Heart left ventricle (tissue), 16 donors: ENCODE measurements around the gene COL8A2. TPM values are rescaled to one million over a fixed set of nuclear protein-coding genes. Genes with fewer than 3 reads are reported as not detected.
A peak's percentile ranks its signal among the peaks of the same experiment; 100 is the strongest.

Experiments used
- ATAC-seq, 4 donors: fragments of 200-7000 bp; cut with Tn5 transposase; one replicate each; pipeline ENCODE4 v1.9.1; 2020 to 2022; ENCODE audit warnings: moderate library complexity in 4 of 4, mild to moderate bottlenecking in 3 of 4, moderate number of reproducible peaks in 1 of 4
- DNase-seq, 5 donors: peaks; one replicate each; pipeline ENCODE4 v3.0.0-alpha.2; 2020
- H3K27ac ChIP-seq, 12 donors: fragments of 200-600 bp; sonication (generic) in 4 of 12; one replicate each; pipeline versions ENCODE4 v1.5.0 to v1.8.0; 2016 to 2022; ENCODE audit warnings: mild to moderate bottlenecking in 2 of 12
- H3K27me3 ChIP-seq, 9 donors: fragments of 200-600 bp; sonication (generic) in 2 of 9; one replicate each; pipeline versions ENCODE4 v1.5.1 to v1.8.0; 2016 to 2022; ENCODE audit warnings: mild to moderate bottlenecking in 3 of 9
- H3K36me3 ChIP-seq, 9 donors: fragments of 200-600 bp; sonication (generic) in 2 of 9; one replicate each; pipeline versions ENCODE4 v1.5.0 to v1.8.0; 2018 to 2022; ENCODE audit warnings: mild to moderate bottlenecking in 2 of 9
- H3K4me1 ChIP-seq, 12 donors: fragments of 200-600 bp; sonication (generic) in 4 of 12; one replicate each; pipeline versions ENCODE4 v1.5.0 to v1.8.0; 2016 to 2022; ENCODE audit warnings: mild to moderate bottlenecking in 3 of 12
- H3K4me3 ChIP-seq, 12 donors: fragments of 200-600 bp; sonication (generic) in 4 of 12; one replicate each; pipeline versions ENCODE4 v1.5.0 to v1.8.0; 2017 to 2022; ENCODE audit warnings: mild to moderate bottlenecking in 9 of 12, moderate library complexity in 4 of 12
- H3K9me3 ChIP-seq, 12 donors: fragments of 200-600 bp; sonication (generic) in 4 of 12; one replicate each; pipeline versions ENCODE4 v1.5.0 to v1.8.0; 2016 to 2022; ENCODE audit warnings: mild to moderate bottlenecking in 1 of 12
- CTCF ChIP-seq, 12 donors: fragments of 200-600 bp; sonication (generic) in 4 of 12; IDR thresholded peaks; one replicate each; pipeline versions ENCODE4 v1.5.0 to v1.8.0; 2018 to 2022; ENCODE audit warnings: antibody characterized with exemption in 12 of 12, mild to moderate bottlenecking in 5 of 12
- POLR2A ChIP-seq, 2 donors: fragments of 450-650 bp; IDR thresholded peaks; one replicate each; pipeline ENCODE4 v1.6.1; 2017; ENCODE audit warnings: antibody characterized with exemption in 2 of 2, mild to moderate bottlenecking in 2 of 2, moderate library complexity in 2 of 2
- WGBS, 4 donors: extraction: QIAGEN DNeasy Blood & Tissue Kit in 2 of 4; methylation state at CpG; one replicate each; pipeline versions ENCODE4 v1.1.5 to v1.1.7; 2013 to 2018; 5-methylcytosine and 5-hydroxymethylcytosine counted together
- intact Hi-C, 10 donors: fragments of 100-400 bp; cut with DNase I; formaldehyde crosslinking; loops; one replicate each; pipeline versions ENCODE4 v1.11.1 to v1.14.2; 2022
- polyA plus RNA-seq, 2 donors: library from polyadenylated mRNA; stranded (reverse); fragments of 200-250 nt; gene quantifications; one replicate each; pipeline ENCODE4 v1.2.3, GENCODE V29; 2013
- total RNA-seq, 9 donors: library from RNA; depleted of rRNA in 2 of 9; stranded (reverse); fragments of >200 nt in 2 of 9; fragmentation: NEBNext Ultra II Directional in 3 of 9; extraction: Animal tissue kit (Norgen Biotek cat#: 25700) in 3 of 9; gene quantifications; one replicate each; pipeline versions ENCODE4 v1.1.0 to v1.2.4, GENCODE V29; 2016 to 2023
- donor health status: ischemic (EF 13 %, LVEDD 7.1; RV severe dilation, severe dysfunction).
- donor health status: healthy with polysubstance abuse.
- donor health status: DM: no; HTN: yes; CAD: no.
- donor health status: DM: no; HTN: no; CAD: no.
- donor health status: ischemic (EF 25% LVEDD 6.9; RV normal size, moderate dysfunction).
- donor health status: ischemic (EF 25% LVEDD 5.7; RV mildly dilated, moderate dysfunction).
- donor health status: healthy.
- donor health status: DM: yes; HTN: yes; CAD: no.
- donor health status: ischemic (EF 35%, LVEDD 5.7; RV mildly dilated, moderate dysfunction).
- donor health status: nonischemic (EF 11% LVEDD 7.7; RV severe dilation, severe dysfunction).
- donor health status: DM: yes; HTN: yes; CAD: no.
- donor health status: PGD.
- donor health status: ischemic (EF 29% LVEDD 5.4; RV normal size, mild dysfunction).
- donor health status: nonischemic (EF 23%, LVEDD 6.1; RV moderate dilation, normal function).

The COL8A2 gene
- total and polyA plus RNA-seq, 11 donors: 0.33 to 2.6 (median 0.60) TPM

GRCh38 chr1:36114371-36114770 lies 10.7 kb downstream of the COL8A2 start:
- intact Hi-C loops: no loop called here
- Histone ChIP-seq H3K4me1 (peaks cover 0 to 15% (median 0%) of the 10 kb centered on the region in 12 donors), H3K9me3 (no peaks in the 10 kb centered on the region), H3K4me3 (no peak overlapping the region), H3K27me3 (no peaks in the 10 kb centered on the region), H3K36me3 (no peaks in the 10 kb centered on the region), H3K27ac (peak overlapping the region in 1 of 12 donors; percentile 72)
- TF ChIP-seq CTCF (IDR thresholded peaks at IDR 0.05) (no peak), POLR2A (IDR thresholded peaks at IDR 0.05) (no peak)
- ATAC-seq (no peak), DNase-seq (no peak)
- WGBS, 4 donors: 67 to 79% (median 69%) methylated on average over 5 of the region's 5 CpGs

GRCh38 chr1:36112823-36113222 lies 12.2 kb downstream of the COL8A2 start:
- no peaks in the 10 kb centered on the region for H3K27me3 ChIP-seq
- no peaks in the 10 kb centered on the region for H3K36me3 ChIP-seq
- intact Hi-C loops: no loop called here
- no peak overlapping the region for H3K27ac ChIP-seq
- TF ChIP-seq CTCF (IDR thresholded peaks at IDR 0.05) (no peak), POLR2A (IDR thresholded peaks at IDR 0.05) (no peak)
- WGBS, 4 donors: 82 to 89% (median 88%) methylated on average over 9 of the region's 9 CpGs
- H3K4me1 ChIP-seq: peaks cover 0 to 13% (median 0%) of the 10 kb centered on the region in 12 donors
- no peak for ATAC-seq
- no peaks in the 10 kb centered on the region for H3K9me3 ChIP-seq
- no peak for DNase-seq
- H3K4me3 ChIP-seq: no peak overlapping the region

- intact Hi-C loops: no loop called here
- Histone ChIP-seq H3K9me3 (no peaks in the 10 kb centered on the region), H3K36me3 (no peaks in the 10 kb centered on the region), H3K4me3 (no peak overlapping the region), H3K27me3 (no peaks in the 10 kb centered on the region), H3K4me1 (peaks cover 0 to 9% (median 0%) of the 10 kb centered on the region in 12 donors), H3K27ac (no peak overlapping the region)
- 62 to 74% (median 68%) methylated on average over 4 of the region's 4 CpGs for WGBS, 4 donors
- ATAC-seq (no peak), DNase-seq (no peak)
- TF ChIP-seq CTCF (IDR thresholded peaks at IDR 0.05) (no peak), POLR2A (IDR thresholded peaks at IDR 0.05) (no peak)
Measured at GRCh38 chr1:36111151-36111550, 13.9 kb downstream of the COL8A2 start.

- H3K9me3 ChIP-seq: no peaks in the 10 kb centered on the region
- ATAC-seq (no peak), DNase-seq (no peak)
- no peaks in the 10 kb centered on the region for H3K27me3 ChIP-seq
- TF ChIP-seq CTCF (IDR thresholded peaks at IDR 0.05) (no peak), POLR2A (IDR thresholded peaks at IDR 0.05) (no peak)
- no peaks in the 10 kb centered on the region for H3K36me3 ChIP-seq
- no peaks in the 10 kb centered on the region for H3K4me1 ChIP-seq
- no peak overlapping the region for H3K4me3 ChIP-seq
- 80 to 87% (median 81%) methylated on average over 8 to 11 of the region's 11 CpGs for WGBS, 4 donors
- H3K27ac ChIP-seq: no peak overlapping the region
- intact Hi-C loops: loop anchor here in 2 of 10 donors (2.0 to 10.0 kb wide), 3 partner anchors 20 to 186 kb away; no protein-coding TSS in a partner anchor
Measured at GRCh38 chr1:36109041-36109679, 15.9 kb downstream of the COL8A2 start.
